Measurements from ENCODE around the gene DDI2. TPM values are rescaled to one million over a fixed set of nuclear protein-coding genes. Genes with fewer than 3 reads are reported as not detected.

Gene DDI2
- total RNA-seq, 2 donors from 2014 or later, result 18.8 to 30.1 TPM

- no peaks in the 10 kb centered on the region for H3K27me3 ChIP-seq
- H3K4me1 ChIP-seq, result no peaks in the 10 kb centered on the region
- intact Hi-C loops (cut with DNase I), result no loop called here
- DNase-seq, result peak in 1 of 4 donors; percentile 18
- H3K4me3 ChIP-seq, result no peak overlapping the region
- no peak for ATAC-seq
- no peaks in the 10 kb centered on the region for H3K36me3 ChIP-seq (replicated peaks in 1 of 2; ENCODE audit: insufficient read depth in 1 of 2, low read depth in 2 of 2)
- no peaks in the 10 kb centered on the region for H3K9me3 ChIP-seq
- 40 to 46% methylated on average over 2 of the region's 2 CpGs for WGBS, 2 donors
- no peak overlapping the region for H3K27ac ChIP-seq
- no peak for TF ChIP-seq POLR2A (IDR thresholded peaks at IDR 0.05)
- no peak for TF ChIP-seq CTCF (IDR thresholded peaks at IDR 0.05)
Measured at GRCh38 chr1:15676010-15676409, 58.8 kb downstream of the DDI2 start.

- no peak for DNase-seq
- Histone ChIP-seq H3K4me1 (no peaks in the 10 kb centered on the region), H3K27ac (no peak overlapping the region), H3K36me3 (replicated peaks in 1 of 2; ENCODE audit: insufficient read depth in 1 of 2, low read depth in 2 of 2) (no peaks in the 10 kb centered on the region), H3K9me3 (no peaks in the 10 kb centered on the region), H3K4me3 (no peak overlapping the region), H3K27me3 (no peaks in the 10 kb centered on the region)
- ATAC-seq, result no peak
- intact Hi-C loops (cut with DNase I), result no loop called here
- TF ChIP-seq POLR2A (IDR thresholded peaks at IDR 0.05) (no peak), CTCF (IDR thresholded peaks at IDR 0.05) (no peak)
- WGBS, 2 donors, result 93 to 96% methylated on average over 6 of the region's 6 CpGs
Measured at GRCh38 chr1:15676688-15677661, 59.7 kb downstream of the DDI2 start.

GRCh38 chr1:15678578-15678977 lies 61.3 kb downstream of the DDI2 start:
- intact Hi-C loops (cut with DNase I), result no loop called here
- no peaks in the 10 kb centered on the region for H3K27me3 ChIP-seq
- DNase-seq, result peak in 1 of 4 donors; percentile 7
- WGBS, 2 donors, result 45 to 77% methylated on average over 1 of the region's 1 CpG
- no peak overlapping the region for H3K4me3 ChIP-seq
- TF ChIP-seq POLR2A (IDR thresholded peaks at IDR 0.05) (no peak), CTCF (IDR thresholded peaks at IDR 0.05) (no peak)
- H3K9me3 ChIP-seq, result no peaks in the 10 kb centered on the region
- H3K27ac ChIP-seq, result no peak overlapping the region
- no peaks in the 10 kb centered on the region for H3K36me3 ChIP-seq (replicated peaks in 1 of 2; ENCODE audit: insufficient read depth in 1 of 2, low read depth in 2 of 2)
- no peak for ATAC-seq
- H3K4me1 ChIP-seq, result peaks cover 2% of the 10 kb centered on the region

DNA sequence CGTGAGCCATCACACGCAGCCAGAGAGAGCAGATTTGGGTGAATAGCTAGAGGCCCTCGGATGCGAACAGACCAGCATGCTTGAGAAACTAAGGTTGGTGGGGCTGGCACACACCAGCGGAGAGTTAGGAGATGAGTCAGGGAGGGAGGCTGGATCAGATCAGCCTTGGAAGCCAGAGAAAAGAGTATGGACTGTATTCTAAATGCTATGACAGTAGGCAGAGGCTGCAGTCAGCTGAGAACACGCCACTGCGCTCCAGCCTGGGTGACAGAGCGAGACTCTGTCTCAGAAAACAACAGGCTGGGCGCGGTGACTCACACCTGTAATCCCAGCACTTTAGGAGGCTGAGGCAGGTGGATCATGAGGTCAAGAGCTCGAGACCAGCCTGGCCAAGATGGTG lies 62.9 kb downstream of the DDI2 start:
- Histone ChIP-seq H3K36me3 (replicated peaks in 1 of 2; ENCODE audit: insufficient read depth in 1 of 2, low read depth in 2 of 2) (no peaks in the 10 kb centered on the region), H3K4me1 (peaks cover 6% of the 10 kb centered on the region), H3K27me3 (no peaks in the 10 kb centered on the region), H3K4me3 (no peak overlapping the region), H3K27ac (peak overlapping the region in 1 of 4 donors; percentile 37), H3K9me3 (no peaks in the 10 kb centered on the region)
- ATAC-seq (no peak), DNase-seq (no peak)
- intact Hi-C loops (cut with DNase I), result no loop called here
- TF ChIP-seq POLR2A (IDR thresholded peaks at IDR 0.05) (no peak), CTCF (IDR thresholded peaks at IDR 0.05) (no peak)
- WGBS, 2 donors, result 89 to 95% methylated on average over 11 of the region's 11 CpGs

Data from body of pancreas (tissue), 4 donors.